NCI-H2196 treated with DMSO at 0.1 percent for 48 hours (cell line): ENCODE measurements around the gene NDST1.

Source experiments
- DNase-seq: peaks from one replicate; lab custom pipeline; 2025; ENCODE audit not compliant: unreplicated experiment; lab: John Stamatoyannopoulos, UW

NDST1 gene

DNA sequence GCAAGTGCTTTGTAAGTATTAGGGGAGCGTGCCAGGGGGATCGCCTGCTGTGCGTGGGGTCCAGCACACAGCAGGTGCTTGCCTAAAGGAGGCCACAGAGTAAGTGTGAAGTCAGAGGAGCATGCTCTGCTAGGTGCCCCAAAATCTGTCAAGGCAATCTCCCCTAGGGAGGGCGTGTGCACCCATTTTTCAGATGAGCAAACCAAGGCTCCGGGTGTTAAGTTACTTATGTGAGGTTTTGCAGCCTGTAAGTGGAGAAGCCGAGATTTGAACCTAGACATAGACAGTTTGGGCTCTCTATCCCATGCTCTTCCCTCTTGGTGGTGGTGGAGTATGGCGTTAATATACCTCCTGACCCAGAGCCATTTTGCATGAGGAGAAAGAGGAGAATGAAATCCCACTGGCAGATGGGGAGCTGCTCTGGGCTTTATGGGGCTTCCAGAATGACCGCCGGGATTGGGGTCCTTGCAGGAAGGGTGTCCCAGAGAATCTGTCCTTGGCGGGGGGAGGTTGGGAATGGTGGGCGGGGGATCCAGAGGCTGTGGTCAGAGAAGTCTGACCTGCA lies 14.1 kb downstream of the NDST1 start:
- DNase-seq, result no peak

DNA sequence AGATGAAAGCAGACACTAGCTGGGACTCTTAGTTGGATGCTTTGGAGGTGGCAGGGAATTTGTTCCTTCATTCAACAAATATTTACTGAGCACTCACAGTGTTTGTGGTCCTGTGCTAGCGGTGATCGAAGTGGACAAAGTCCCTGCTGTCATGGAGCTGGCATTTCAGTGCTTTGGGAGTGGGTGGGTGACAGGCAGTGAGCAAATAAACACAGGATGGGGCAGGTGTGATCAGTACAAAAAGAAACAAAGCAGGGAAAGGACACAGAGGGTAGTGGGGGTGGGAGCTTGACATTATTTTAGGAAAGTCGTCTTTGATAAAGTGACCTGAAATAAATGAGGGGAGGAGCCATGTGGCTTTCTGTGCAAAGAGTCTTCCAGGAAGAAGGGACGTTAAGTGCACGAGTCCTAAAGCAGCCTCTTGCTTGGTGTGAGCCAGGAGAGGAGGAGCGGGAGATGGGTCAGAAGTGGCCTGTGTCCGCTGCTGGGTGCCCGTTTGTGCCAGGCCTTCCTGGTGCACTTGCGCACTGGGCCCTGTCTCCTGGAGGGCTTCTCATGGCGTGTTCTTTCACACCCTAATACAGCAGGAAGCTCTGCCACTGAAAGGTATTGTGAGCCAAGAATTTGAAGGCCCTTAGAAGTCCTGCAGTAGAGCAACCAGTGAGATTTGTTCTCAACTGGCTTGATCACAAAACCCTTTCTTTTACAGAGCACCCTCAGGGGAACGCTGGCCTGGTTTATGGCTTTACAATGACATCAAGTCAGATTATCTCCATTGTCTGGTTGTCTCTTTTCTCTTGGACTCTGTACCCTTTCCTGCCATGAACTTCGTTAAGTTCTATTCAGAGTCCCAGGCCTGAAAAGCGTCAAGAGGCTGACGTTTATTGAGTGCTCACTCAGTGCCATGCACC lies 14.8 kb downstream of the NDST1 start:
- no peak for DNase-seq

- no peak for DNase-seq
These were observed 15.8 kb downstream of the NDST1 start for GRCh38 chr5:150523472-150524350.

GRCh38 chr5:150525163-150525562 lies 17.2 kb downstream of the NDST1 start:
- no peak for DNase-seq

- no peak for DNase-seq
These were observed 17.9 kb downstream of the NDST1 start for GRCh38 chr5:150525781-150526180.

DNA sequence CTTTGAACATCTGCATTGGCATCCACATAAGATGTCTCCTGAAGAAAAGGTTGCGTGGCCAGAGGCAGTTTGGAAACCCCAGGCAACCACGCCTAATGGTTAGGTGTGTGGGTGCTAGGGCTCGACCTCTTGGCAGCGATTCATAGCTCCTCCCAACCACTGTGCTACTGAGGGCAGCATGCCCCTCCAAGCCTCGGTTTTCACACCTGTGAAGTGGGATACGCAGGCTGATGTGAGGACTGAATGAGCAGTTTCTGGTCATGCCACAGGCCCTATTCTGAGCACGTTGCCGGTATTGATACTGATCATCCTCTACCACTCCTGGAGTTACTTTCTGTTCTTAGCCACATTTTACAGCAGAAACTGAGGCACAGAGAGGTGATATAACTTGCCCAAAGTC lies 19.1 kb downstream of the NDST1 start:
- no peak for DNase-seq

DNA sequence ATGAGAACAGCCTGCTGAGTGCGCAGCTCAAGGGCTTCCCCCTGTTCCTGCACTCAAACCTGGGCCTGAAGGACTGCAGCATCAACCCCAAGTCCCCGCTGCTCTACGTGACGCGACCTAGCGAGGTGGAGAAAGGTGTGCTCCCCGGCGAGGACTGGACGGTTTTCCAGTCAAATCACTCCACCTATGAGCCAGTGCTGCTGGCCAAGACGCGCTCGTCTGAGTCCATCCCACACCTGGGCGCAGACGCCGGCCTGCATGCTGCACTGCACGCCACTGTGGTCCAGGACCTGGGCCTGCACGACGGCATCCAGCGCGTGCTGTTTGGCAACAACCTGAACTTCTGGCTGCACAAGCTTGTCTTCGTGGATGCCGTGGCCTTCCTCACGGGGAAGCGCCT lies 19.9 kb downstream of the NDST1 start:
- DNase-seq, result no peak

GRCh38 chr5:150528924-150529546 lies 21.1 kb downstream of the NDST1 start:
- no peak for DNase-seq

DNA sequence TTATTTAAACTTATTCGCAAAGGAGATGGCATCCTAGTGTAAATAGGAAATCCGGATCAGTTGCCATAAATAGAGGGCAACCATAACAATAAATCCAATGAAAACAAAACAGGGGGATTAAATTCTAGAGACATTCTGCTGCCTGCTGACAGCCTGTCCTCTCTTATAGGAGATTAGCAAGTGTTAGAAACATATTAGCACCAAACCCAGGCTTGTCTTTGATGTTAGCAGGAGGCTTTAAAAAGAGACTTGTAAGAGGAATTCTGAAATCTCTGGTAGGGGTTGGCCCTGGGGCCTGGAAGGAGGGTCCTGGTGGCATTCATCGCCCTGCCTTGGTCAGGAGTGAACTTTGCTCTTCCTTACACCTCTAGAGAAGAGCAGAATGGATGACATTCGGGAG lies 21.6 kb downstream of the NDST1 start:
- DNase-seq, result no peak

GRCh38 chr5:150530423-150530822 lies 22.5 kb downstream of the NDST1 start:
- DNase-seq, result no peak

DNA sequence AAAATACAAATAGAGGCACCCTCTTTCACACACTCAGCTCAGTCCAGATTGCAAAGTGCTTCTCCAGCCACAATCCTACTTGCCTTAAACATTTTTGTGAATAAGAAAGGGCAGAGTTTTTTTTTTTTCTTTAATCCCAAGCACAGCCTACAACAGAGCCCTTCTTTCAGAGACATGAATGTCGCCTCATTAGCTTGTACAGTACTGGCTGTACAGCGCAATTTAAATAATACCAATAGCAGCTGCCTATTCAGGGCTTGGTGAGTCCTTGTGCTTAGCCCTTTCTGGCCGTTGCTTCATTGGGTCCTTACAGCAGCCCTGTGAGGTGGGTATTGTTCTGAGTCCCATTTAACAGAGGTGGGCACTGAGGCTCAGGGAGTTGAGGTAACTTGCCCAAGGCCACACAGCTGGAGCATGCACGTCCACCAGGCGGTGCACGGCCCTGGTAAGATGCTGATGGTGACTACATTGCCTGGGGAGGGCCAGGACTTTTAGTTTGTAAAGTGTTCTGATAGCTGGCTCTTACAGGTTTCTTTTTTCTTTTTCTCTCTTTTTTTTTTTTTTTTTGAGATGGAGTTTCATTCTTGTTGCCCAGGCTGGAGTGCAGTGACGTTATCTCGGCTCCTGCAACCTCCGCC lies 23.1 kb downstream of the NDST1 start:
- no peak for DNase-seq

- no peak for DNase-seq
These were observed 23.8 kb downstream of the NDST1 start for GRCh38 chr5:150531686-150532085.

DNA sequence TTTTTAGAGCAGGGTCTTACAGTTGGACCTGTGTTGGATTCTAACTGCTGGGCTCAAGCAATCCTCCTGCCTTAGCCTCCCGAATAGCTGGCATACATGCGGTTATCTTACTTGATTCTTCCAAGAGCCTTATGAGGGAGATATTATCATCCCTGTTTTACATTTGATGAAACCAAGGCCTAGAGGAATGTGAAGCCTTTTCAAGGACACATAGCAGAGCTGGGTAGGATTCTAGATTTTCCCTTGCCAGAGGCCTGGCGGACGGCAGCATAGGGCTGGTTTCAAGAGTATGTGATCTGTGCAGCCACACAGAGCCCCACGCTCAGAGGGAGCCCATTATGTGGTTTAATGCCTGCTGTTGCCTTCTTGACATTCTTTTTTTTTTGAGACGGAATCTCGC lies 24.2 kb downstream of the NDST1 start:
- DNase-seq, result no peak

GRCh38 chr5:150532996-150533395 lies 25.1 kb downstream of the NDST1 start:
- DNase-seq, result no peak

DNA sequence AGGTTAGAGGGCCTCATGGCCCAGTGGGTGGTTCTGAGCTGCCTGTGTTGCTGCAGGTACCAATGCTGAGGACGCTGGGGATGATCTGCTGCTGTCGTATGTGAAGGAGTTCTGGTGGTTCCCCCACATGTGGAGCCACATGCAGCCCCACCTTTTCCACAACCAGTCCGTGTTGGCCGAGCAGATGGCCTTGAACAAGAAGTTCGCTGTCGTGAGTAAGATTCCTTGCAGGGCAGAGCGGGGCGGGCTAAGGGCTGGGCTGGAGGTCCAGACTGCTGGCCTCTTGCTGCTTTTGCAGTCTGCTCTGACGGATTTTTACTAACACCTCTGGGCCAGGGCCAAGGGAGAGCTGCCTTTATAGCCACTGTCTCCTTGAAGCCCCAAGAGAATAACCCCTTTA lies 26.9 kb downstream of the NDST1 start:
- no peak for DNase-seq

GRCh38 chr5:150535611-150536010 lies 27.7 kb downstream of the NDST1 start:
- no peak for DNase-seq

DNA sequence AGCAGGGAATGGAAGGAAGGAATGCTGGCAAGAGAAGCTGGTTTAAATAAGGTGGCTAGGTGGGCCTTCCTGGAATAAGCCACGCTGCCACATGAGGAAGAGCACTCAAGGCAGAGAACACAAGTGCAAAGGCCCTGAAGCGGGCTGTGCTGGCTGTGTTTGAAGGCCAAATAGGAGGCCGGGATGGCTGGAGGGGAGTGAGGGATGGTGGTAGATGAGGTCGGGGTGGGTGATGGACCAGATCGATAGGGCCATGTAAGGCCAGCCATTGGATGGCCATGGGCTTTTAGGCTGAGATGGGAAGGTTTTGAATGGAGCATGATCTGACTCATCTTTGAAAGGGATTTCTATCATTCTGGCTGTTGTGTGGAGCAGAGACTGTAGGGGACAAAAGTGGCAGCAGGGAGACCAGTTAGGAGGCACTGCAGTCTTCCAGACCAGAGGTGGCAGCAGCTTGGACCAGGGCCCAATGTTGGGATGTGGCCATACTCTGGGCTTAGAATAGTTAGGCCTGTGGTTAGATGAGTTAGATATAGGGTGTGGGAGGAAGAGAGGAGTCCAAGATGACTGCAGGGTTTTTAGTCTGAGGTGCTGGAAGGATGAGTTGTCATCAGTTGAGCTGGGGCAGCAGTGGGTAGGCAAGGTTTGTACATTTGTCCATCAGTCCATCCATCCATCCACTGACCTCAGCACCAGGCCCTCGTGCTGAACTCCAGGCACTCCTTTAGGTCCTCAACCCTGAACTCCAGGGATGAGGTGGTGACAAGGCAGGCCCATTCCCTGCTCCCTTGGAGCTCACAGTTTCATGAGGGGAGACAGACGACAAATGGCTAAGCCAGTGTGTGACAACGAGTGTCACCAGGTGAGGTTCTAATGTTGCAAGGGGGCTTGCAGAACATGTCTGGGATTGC lies 30.3 kb downstream of the NDST1 start:
- DNase-seq, result no peak

DNA sequence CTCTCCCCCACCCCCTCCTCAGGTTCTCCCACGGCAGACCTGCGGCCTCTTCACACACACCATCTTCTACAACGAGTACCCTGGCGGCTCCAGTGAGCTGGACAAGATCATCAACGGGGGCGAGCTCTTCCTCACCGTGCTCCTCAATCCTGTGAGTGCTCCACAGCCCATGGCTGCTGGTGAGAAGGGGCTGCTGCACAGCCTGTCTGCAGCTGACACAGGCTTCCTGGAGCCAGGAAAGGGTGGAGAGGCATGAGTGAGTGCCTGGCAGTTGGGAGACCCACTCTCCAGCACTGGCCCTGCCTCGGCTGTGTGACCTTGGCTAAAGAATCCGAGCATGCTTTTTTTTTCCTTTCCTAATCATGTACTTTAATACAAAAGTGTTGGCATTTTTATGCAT lies 31.3 kb downstream of the NDST1 start:
- DNase-seq, result no peak

- no peak for DNase-seq
These were observed 32.1 kb downstream of the NDST1 start for GRCh38 chr5:150540042-150540441.
